Ramos (cell line): Measurements from ENCODE around the gene SMC3.

Experiments
- in situ Hi-C: fragments of 300-500 bp; cut with MboI; formaldehyde crosslinking; loops from one replicate; pipeline ENCODE4 v1.14.3; 2022; ENCODE audit warnings: low sequenced_read_pairs; ENCODE audit not compliant: unreplicated experiment

The SMC3 gene

DNA sequence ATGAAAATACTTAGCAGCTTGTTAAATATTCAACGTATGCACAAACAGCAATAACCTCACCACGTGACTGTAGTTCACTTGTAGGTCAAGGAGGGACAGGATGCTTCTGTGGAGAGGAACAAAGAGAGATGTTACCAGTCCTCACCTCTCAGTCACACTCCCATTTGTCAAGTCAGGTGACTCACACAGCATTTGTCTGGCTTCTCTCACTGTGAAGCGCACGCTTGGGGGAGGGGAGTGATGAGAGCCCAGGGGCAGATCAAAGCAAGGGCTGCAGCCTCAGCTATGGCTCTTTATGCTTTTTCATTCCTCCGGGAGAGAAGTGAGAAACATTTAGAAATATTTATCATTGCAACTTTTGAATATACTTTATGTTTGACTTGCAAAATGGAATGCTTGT, 73.8 kb downstream of the SMC3 start:
- in situ Hi-C loops, result no loop called here

DNA sequence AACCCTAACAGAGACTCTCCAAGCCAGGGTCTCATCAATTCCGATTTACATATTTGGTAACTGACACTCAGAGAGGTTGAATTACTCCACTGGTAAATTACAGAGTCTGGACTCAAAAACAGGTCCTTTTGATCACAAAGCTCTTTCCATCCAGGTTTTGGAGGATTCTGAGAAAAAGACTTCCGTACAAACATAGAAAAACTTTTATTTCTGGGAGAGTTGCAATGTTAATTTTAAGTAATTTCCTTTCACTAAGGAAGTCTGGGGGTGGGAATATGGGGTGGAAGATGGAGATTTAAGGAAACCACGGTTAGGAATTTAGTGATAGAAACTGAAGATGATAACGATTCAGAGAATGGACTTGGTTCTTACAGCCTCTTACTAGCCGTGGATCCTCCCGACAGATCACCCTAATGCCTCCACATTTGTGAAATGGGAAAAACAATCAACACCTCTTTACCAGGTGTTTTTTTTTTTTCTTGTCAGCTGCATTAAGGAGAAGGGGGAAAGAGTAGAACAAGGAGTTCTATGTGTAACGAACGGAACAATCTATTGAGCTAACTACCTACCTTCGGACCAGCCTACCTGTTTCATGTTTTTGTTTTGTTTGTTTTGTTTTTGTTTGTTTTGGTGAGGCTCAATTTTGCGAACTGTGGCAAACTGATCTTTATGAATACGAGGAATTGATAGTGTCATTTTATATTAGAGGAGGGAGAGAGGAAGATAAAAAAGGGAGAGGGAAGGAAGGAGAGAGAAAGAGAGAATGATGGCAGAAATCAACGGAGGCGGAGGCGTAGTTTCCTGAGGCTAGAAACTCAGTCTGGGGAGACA, 74.9 kb downstream of the SMC3 start:
- in situ Hi-C loops, result no loop called here

DNA sequence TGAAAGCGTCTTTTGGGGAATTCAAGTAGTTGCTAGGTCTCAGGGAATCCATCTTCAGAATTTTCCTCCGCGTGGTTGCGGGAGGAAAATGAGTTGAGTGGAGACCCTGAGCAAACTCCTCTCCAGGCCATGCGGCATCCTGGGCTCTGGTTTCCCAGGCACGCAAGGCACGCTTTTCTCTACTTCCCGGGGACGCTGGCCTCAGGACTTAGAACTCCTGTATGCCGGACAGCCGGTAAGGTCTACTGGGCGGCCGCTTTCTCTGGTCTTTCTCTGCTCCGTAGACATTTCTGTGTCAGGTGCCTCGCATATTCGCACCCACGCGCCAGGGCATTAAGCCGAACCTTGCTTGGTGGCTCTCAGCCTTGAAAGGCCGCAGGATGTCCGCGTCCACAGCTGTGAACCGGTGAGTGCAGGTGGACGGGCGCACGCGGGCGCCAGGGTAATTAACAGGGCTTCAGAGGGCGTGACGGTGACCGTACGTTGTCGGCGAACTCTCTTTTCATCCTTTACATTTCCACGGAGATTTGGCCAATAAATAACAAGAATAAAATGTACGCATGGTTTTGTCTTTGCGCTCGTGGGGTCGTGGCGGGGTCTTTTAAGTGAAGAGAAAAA, 75.6 kb downstream of the SMC3 start:
- in situ Hi-C loops, result no loop called here

DNA sequence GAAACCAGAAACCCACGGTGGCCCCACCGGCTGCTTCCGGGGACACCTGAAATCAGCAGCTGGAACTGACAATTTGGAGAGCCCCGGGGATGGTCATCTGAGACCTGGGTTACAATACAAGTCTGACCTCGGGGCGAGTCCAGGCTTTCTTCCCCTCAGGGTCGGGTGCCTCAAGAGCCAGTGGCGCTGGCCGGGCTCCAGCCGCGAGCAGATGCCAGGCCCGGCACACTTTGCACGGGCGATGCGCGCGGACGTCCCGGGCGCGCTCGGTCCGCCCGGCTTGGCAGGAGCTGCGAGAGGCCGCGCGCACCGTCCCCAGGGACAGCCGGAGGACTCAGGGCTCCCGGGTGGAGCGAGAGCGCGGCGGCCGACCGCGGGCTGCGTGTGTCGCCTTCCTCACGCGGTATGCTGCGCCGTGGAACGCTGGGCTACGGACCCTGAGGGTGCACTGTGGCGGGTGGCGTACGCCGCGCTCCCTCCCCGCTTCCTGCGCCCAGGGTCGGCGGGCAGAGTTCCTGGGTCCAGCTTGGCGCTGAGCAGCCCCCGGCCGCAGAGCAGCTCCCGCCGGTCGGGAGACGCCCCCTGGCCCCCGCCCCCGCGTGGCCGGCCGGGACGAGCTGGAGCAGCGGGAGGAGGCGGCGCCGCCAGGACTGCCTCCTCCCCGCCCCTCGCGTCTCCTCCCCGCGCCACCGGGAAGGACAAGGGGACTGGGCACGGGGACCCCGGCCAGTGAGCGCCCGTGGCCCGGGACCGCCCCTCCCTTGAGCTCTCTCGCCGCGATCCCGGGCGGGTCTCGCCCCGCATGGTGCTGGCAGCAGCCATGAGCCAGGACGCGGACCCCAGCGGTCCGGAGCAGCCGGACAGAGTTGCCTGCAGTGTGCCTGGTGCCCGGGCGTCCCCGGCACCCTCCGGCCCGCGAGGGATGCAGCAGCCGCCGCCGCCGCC, 76.4 kb downstream of the SMC3 start, which contains the start of gene RBM20:
TSS of gene RBM20 (plus strand) at position 684 of the 945 bp plus-strand sequence. CDS start at position 803, 119 bp downstream.
- in situ Hi-C loops, result no loop called here

DNA sequence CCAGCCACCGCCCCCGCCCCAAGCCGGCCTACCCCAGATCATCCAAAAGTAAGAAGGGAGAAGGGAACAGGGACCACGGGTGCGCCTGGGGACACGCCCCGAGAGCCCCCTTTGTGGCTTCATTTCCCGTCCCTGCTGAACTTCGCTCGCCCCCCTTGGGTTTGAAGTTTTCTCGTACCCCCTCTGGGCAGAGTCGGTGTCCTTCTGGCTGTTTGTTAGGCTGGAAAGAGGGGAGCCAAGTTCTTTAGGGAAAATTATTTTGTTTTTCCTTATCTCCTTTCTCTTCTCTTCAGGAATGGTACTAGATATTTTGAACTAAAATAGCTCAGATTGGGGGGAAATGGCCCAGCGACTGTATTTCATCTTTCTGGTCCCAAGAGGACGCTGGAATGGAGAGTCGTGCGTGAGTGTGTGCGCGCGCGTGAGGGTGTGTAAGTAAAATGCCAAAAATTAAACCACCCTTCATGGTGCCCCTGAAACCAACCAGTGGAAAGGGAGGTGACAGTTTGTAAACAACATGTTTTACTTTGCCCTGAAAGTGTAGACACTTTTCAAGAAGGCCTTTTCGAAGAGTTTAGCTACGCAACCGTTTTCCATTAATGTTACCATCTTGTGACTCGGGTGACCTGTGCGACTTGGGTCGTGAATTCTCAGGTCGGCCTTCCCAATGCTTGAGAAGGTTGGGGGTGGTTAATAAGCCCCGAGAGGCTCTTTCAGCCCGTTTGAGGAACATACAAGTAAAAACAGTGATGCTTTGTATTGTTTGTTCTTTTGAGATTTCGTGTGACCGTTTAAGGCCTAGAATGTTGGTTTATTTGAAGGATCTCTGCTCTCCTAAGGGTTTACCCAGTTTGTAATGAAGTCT, 77.3 kb downstream of the SMC3 start:
- in situ Hi-C loops, result no loop called here

DNA sequence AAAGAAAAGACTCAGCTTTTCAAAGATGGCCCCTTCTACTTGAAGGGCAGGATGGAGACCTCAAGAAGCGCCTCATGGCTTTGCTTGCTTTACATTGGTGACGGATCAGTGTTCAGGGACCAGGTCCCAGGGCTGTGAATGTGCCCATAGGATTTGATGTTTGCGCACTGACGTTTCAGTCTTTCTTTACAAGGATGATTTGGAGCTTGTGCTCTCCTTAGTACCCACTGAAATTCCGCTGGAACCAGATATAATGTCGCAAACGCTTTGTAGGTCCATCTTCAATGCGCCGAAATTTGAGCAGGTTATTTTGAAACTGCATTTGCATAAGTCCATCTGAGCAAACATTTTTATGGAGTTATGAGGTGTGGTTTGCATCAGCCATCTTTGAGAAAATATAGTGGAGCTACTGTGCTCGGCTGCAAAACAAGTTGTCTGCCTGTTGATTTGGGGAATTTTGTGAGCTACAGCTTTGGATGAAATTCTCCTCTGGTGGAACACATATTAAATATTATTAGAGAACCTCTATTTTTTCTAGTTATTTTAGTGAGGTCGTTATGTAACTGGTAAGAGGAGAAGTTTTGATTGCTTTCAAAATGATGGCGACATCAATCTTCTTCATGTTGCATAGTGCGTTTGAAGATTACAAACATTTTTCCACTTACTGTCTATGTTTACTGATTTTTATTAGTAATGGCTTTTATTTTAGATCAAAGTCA, 79.1 kb downstream of the SMC3 start:
- in situ Hi-C loops, result no loop called here

DNA sequence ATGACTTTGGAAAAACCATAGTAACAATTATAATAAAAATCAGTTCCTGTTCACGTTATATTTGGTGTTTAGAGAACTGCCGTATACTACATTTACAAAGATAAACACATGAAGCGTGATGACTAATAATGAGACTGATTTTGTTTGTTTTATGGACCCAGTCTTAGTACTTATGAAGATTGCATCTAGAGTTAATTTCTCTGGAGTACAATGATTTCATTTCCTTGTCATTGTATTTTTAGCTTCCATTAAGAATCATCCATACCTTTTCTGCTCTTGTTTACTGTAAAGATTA, 79.6 kb downstream of the SMC3 start:
- in situ Hi-C loops, result no loop called here

DNA sequence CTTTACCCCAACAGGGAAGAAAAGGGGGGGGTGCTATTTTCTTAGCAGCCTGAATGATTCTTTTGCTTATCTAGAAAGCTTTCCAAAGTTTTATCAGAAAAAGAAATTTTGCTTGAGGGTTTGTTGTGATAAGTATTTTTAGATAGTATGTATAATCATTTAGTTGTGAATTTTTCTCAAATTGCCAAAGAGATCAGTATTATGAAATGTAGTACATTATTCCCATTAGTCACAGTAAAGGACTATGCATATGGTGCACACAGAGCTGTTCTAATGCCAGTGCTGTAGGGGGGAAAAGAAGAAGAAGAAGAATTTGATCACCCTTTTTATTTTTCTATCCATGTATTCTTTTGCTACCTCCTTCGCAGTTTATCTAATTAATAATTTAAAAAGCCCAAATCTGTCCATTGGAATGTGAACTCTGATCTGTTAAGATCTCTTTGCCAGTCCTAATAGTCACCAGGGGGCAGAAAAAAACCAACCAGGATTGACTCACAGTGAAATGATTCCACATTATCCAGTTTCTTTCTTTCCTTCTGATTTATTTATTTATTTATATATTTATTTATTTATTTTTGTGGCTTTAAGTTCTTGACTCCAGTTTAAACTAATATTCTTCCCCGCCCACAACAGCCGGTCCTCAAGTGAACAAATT, 81.3 kb downstream of the SMC3 start:
- in situ Hi-C loops, result no loop called here

DNA sequence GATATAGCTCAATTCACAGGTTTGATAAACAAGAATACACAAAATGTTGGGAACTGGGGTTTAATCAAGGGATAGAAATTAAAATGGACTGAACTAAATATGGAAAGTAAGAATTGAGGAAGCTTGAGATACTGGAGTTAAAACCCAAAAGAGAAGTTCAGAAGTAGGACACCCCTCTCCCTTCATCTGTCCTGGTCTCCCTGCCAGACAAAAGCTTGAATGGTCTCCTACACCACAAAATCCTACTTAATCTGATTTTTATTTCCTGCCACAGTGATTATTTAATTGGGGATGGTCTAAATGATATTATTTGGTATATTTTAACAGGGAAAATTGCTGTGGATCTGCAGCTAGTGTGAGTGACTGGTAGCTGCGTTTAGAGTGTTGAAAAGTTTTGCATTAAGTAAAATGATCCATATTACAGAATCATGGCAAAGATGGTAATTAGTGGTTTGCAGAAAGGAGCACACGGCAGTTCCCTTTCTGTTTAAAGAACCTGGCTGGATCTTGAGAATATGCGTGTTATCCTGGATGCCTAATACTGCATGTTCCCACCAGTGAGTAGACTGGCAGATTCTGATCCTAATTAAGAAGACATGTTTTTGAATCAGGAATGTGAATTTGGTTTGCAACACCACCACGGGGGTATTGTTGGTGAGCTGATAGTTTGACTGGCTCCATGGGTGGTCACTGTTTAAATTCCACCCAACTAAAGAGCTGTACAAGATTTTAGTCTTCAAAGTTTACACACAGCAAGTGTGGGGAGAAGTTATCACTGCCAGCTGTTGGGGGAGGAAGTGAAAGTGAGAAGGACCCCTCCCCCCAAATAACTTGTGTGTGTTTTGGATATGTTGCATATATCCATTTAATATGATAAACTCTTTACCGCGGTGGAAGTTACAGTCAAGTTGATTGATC, 82.1 kb downstream of the SMC3 start:
- in situ Hi-C loops, result no loop called here

DNA sequence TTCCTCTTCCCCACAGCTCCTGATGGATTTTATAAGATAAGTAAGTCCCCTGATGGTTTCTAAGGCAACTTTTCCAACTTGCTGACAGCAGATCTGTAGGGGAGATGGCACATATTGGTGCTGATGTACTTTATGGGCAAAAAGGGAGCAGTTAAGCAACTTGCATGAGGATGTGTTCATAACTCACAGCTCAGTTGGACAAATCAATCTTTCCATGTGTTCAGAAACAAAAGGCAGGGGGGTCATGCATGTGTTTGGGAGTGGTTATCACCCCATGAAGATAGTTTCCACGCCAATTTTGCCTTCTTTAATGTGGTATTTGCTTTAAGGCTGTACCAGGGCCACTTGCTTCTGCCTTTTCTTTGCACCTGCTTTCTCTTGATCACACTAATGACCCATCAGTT, 82.8 kb downstream of the SMC3 start:
- in situ Hi-C loops, result no loop called here

DNA sequence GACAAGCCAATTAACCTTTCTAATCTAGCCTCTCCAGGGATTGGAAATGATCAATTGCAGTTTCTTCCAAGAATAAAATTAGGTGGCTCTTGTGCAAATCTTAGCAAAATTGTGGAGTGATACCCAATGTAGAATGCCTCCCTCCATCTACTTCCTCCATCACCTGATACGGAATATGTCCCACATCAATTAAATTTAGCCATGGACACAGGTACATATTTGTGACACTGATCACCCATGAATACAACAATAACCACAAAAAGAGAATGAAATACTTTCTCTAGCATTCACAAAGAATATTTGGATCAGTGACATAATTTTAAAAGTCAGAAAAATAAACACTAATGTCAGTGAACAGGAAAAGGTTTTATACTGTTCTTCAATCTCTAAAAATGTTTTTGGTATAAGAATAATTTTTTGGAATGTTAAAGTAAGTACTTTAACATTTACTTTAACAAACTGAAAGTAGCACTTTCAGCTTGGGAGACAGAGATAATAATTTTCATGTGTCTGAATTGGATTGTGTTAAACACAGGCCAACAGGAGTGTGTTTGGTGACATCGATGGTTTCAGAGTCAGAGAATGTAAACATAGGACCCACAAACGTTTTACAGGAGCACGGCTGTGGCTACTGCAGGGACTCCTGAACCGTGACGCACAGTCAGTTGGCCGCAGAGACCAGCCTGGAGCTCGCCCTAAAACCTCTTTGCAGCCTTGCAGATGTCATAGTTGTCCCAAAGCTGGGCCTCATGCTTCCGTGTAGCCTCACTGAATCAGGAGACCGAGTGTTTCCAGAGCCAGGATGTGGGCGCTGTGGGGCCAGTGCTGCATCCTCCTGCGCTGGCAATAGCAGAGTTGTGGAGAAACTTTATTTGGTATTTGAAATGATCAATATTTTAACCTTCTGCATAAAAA, 83.8 kb downstream of the SMC3 start:
- in situ Hi-C loops, result no loop called here

DNA sequence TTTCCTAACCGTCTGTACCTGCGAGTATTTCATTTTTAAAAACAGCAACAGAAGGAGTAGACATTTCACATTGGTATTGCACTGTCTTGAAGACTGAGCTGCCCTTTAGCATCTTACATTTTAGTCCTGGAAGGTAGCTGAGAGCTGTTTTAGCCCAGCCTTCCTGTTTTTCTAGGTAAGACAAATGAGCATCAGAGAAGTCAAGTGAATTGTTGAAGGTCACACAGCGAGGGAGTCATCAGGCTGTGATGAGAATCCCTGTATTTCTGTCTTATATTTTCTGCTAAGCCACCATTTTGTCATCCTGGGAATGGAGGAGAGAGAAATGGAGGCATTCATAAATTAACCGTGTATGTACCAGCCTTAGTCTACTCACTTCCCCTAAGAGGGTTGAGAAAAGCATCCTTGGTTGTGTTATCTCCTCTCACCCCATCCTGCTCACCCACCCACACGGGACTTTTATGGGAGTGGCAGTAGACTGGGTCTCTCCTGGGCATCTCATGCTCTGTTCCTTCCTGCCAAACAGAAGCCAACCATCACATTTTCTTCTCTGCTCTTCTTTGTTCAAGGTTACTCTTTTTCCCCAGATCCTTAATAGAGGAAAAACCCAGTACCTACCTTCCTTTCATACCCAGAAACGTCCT, 85.1 kb downstream of the SMC3 start:
- in situ Hi-C loops, result no loop called here
